Ishikawa (cell line): Measurements from ENCODE around the gene AIMP2.

Experiments
- CEBPB ChIP-seq: IDR thresholded peaks from 2 replicates; pipeline ENCODE4 v1.6.1; 2012
- CREB1 ChIP-seq: IDR thresholded peaks from 2 replicates; pipeline ENCODE4 v1.6.1; 2012; ENCODE audit warnings: low read depth
- EGR1 ChIP-seq: IDR thresholded peaks from 2 replicates; pipeline ENCODE4 v1.6.1; 2012
- EP300 ChIP-seq: IDR thresholded peaks from 2 replicates; pipeline ENCODE4 v1.6.1; 2012; ENCODE audit warnings: borderline replicate concordance
- FOXM1 ChIP-seq: IDR thresholded peaks from 2 replicates; pipeline ENCODE4 v1.6.1; 2012; ENCODE audit warnings: low read depth, borderline replicate concordance
- MAX ChIP-seq: IDR thresholded peaks from 2 replicates; pipeline ENCODE4 v1.6.1; 2012
- NFIC ChIP-seq: IDR thresholded peaks from 2 replicates; pipeline ENCODE4 v1.6.1; 2012
- RAD21 ChIP-seq: IDR thresholded peaks from 2 replicates; pipeline ENCODE4 v1.6.1; 2012; ENCODE audit warnings: low read depth
- REST ChIP-seq: IDR thresholded peaks from 2 replicates; pipeline ENCODE4 v1.6.1; 2012; ENCODE audit warnings: low read depth, mild to moderate bottlenecking
- TAF1 ChIP-seq: IDR thresholded peaks from 2 replicates; pipeline ENCODE4 v1.6.1; 2012; ENCODE audit warnings: low read depth, mild to moderate bottlenecking
- TCF12 ChIP-seq: IDR thresholded peaks from 2 replicates; pipeline ENCODE4 v1.6.1; 2012; ENCODE audit warnings: low read depth
- TEAD4 ChIP-seq: IDR thresholded peaks from 2 replicates; pipeline ENCODE4 v1.6.1; 2012
- YY1 ChIP-seq: IDR thresholded peaks from 2 replicates; pipeline ENCODE4 v1.6.1; 2012; ENCODE audit warnings: low read depth
- ZBTB7A ChIP-seq: IDR thresholded peaks from 2 replicates; pipeline ENCODE4 v1.6.1; 2012; ENCODE audit warnings: low read depth
- TF ChIP-seq, protein P1 (sequence below): IDR thresholded peaks from 2 replicates; pipeline ENCODE4 v1.6.1; 2012

AIMP2 gene

DNA sequence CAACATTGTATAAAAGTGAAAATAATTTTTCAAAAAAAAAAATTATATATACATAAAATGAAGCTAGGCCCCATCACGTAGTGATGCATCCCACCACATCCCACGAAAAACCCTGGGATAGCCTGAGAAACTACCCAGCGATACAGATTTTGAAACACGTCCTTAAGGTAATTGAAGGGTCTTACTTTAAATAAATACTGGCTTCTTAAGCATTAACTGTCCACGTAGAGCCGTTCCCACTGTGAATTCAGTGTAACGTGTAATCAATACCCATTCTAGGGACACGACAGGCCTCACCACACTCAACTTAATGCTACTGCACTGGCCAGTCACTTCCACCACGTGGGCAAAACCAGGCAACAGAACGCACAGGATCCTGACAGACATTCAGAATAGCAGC, 26.1 kb downstream of the AIMP2 start:
- TF ChIP-seq, protein P1, sequence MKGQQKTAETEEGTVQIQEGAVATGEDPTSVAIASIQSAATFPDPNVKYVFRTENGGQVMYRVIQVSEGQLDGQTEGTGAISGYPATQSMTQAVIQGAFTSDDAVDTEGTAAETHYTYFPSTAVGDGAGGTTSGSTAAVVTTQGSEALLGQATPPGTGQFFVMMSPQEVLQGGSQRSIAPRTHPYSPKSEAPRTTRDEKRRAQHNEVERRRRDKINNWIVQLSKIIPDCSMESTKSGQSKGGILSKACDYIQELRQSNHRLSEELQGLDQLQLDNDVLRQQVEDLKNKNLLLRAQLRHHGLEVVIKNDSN, result no peak
- TF ChIP-seq TAF1 (no peak), MAX (no peak)

DNA sequence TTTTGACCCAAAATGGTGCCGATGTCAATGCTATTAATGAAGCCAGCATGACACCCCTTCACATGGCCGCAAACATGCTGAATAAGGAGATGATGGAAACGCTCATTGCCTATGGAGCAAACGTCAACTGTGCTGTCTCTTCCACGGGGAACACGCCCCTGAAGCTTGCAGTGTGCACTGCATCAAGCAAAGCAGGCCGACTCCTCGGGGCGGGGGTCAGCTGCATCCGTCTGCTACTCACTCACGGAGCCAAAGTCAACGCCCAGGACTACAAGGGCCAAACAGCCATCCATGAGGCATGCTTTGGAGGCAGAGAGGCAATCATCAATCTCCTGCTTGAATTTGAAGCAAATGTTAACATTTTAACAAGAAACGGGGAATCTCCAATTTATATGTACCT, 26.6 kb downstream of the AIMP2 start:
- TF ChIP-seq YY1 (no peak), TAF1 (no peak), EGR1 (no peak), FOXM1 (no peak), CREB1 (no peak), REST (no peak), TEAD4 (no peak), NFIC (no peak), CEBPB (no peak), MAX (no peak), RAD21 (no peak), EP300 (no peak), ZBTB7A (no peak)
- TF ChIP-seq, protein P1, result no peak

GRCh38 chr7:6049780-6050179, 40.7 kb downstream of the AIMP2 start:
- TF ChIP-seq CREB1, result no peak
- no peak for TF ChIP-seq TAF1
- TF ChIP-seq REST, result no peak
- no peak for TF ChIP-seq ZBTB7A
- TF ChIP-seq, protein P1, result no peak
- no peak for TF ChIP-seq CEBPB
- TF ChIP-seq EGR1, result no peak
- no peak for TF ChIP-seq FOXM1
- TF ChIP-seq TCF12, result no peak
- no peak for TF ChIP-seq NFIC
- no peak for TF ChIP-seq TEAD4
- no peak for TF ChIP-seq MAX
- TF ChIP-seq YY1, result no peak

GRCh38 chr7:6056616-6057015, 47.5 kb downstream of the AIMP2 start:
- TF ChIP-seq CREB1 (no peak), EP300 (no peak), EGR1 (no peak), TCF12 (no peak), TEAD4 (no peak), MAX (no peak), RAD21 (no peak), CEBPB (no peak), NFIC (no peak), TAF1 (no peak), FOXM1 (no peak), REST (no peak), ZBTB7A (no peak)
- TF ChIP-seq, protein P1, result no peak
